H1 (cell line): ENCODE measurements around the gene IDUA. TPM values are rescaled to one million over a fixed set of nuclear protein-coding genes. Genes with fewer than 3 reads are reported as not detected.

Source experiments
- CTCF ChIA-PET: fragments of 300-600 bp; sonication (Branson Sonifier 250); formaldehyde crosslinking; loops from one replicate; lab custom pipeline; 2021; ENCODE audit not compliant: partially characterized antibody; lab: Charles Lee
- POLR2A ChIA-PET: fragments of 300-600 bp; sonication (Branson Sonifier 250); formaldehyde crosslinking; loops from one replicate; lab custom pipeline; 2021; ENCODE audit warnings: inconsistent platforms; ENCODE audit not compliant: partially characterized antibody; lab: Charles Lee
- DNase-seq, 2 experiments: peaks; one replicate each; pipeline versions ENCODE4 v3.0.0 to v3.0.0-alpha.2; 2010 to 2022; ENCODE audit warnings: low spot score in 2 of 2, low read depth in 1 of 2, mixed read lengths in 1 of 2
- FAIRE-seq: peaks from 2 replicates; lab custom pipeline; 2011; peaks lifted over from hg19 to GRCh38; lab: Jason Lieb, UNC
- H2AFZ ChIP-seq: 2 replicates; pipeline ENCODE4 v1.8.1; 2012; ENCODE audit warnings: low read length, inconsistent platforms
- H2AK5ac ChIP-seq: 2 replicates; pipeline ENCODE4 v1.6.1; 2013; ENCODE audit warnings: low read depth, low read length
- H2BK120ac ChIP-seq: replicated peaks from 2 replicates; pipeline ENCODE3; 2013; ENCODE audit warnings: low read depth, low read length, inconsistent platforms
- H2BK12ac ChIP-seq: 2 replicates; pipeline ENCODE4 v1.6.1; 2013; ENCODE audit warnings: low read depth, low read length
- H2BK15ac ChIP-seq: 2 replicates; pipeline ENCODE4 v1.6.1; 2013; ENCODE audit warnings: low read length
- H2BK20ac ChIP-seq: 2 replicates; pipeline ENCODE4 v1.6.1; 2013; ENCODE audit warnings: low read length
- H2BK5ac ChIP-seq: 2 replicates; pipeline ENCODE4 v1.6.1; 2013; ENCODE audit warnings: low read depth, low read length
- H3K14ac ChIP-seq: 2 replicates; pipeline ENCODE4 v1.6.1; 2013; ENCODE audit warnings: inconsistent platforms; ENCODE audit not compliant: insufficient read length
- H3K18ac ChIP-seq: 2 replicates; pipeline ENCODE4 v1.6.1; 2013; ENCODE audit warnings: low read length; ENCODE audit errors: extremely low read depth
- H3K23ac ChIP-seq: 2 replicates; pipeline ENCODE4 v1.6.1; 2013; ENCODE audit warnings: inconsistent platforms; ENCODE audit not compliant: insufficient read length
- H3K23me2 ChIP-seq: 2 replicates; pipeline ENCODE4 v1.6.1; 2013; ENCODE audit warnings: low read depth, low read length
- H3K27ac ChIP-seq: 2 replicates; pipeline ENCODE4 v1.6.1; 2011; ENCODE audit warnings: low read depth, low read length, inconsistent platforms
- H3K27me3 ChIP-seq, 4 experiments: replicated peaks in 1 of 4; 1 replicate in 1 of 4; 2 replicates in 3 of 4; pipeline versions ENCODE4 v1.6.1 to v1.8.1; 2011 to 2013; ENCODE audit warnings: low read length in 3 of 4, mild to moderate bottlenecking in 3 of 4, inconsistent platforms in 2 of 4, mixed read lengths in 2 of 4, moderate library complexity in 1 of 4; ENCODE audit not compliant: control insufficient read depth in 3 of 4, insufficient read depth in 3 of 4; ENCODE audit errors: extremely low read depth in 1 of 4
- H3K36me3 ChIP-seq, 4 experiments: 2 replicates each; pipeline versions ENCODE4 v1.6.1 to v1.8.1; 2011 to 2013; ENCODE audit warnings: mild to moderate bottlenecking in 4 of 4, low read length in 3 of 4, moderate library complexity in 2 of 4, control low read depth in 1 of 4, inconsistent platforms in 1 of 4; ENCODE audit not compliant: insufficient read depth in 4 of 4, control insufficient read depth in 2 of 4
- H3K4ac ChIP-seq: replicated peaks from 2 replicates; pipeline ENCODE3; 2013; ENCODE audit warnings: low read length, low read depth, mixed read lengths, inconsistent platforms; ENCODE audit not compliant: insufficient read length
- H3K4me1 ChIP-seq, 4 experiments: replicated peaks in 1 of 4; 1 replicate in 1 of 4; 2 replicates in 3 of 4; pipeline versions ENCODE4 v1.6.1 to v1.8.1; 2011 to 2013; ENCODE audit warnings: low read length in 3 of 4, inconsistent platforms in 2 of 4, mixed read lengths in 1 of 4; ENCODE audit not compliant: insufficient read depth in 4 of 4, control insufficient read depth in 3 of 4
- H3K4me2 ChIP-seq, 2 experiments: 2 replicates each; pipeline versions ENCODE4 v1.6.1 to v1.8.1; 2011 to 2013; ENCODE audit warnings: low read depth in 2 of 2, low read length in 2 of 2, control low read depth in 1 of 2, inconsistent platforms in 1 of 2, mild to moderate bottlenecking in 1 of 2; ENCODE audit not compliant: insufficient read depth in 1 of 2
- H3K4me3 ChIP-seq, 4 experiments: fragments of 200-600, 300-600 bp in 1 of 4; sonication (generic), shearing (Covaris generic), sonication (Bioruptor Twin) in 1 of 4; 2 replicates each; pipeline versions ENCODE4 v1.5.1 to v1.8.1; 2011 to 2016; ENCODE audit warnings: low read length in 4 of 4, low read depth in 3 of 4, control low read depth in 2 of 4, inconsistent platforms in 2 of 4, mild to moderate bottlenecking in 2 of 4, mixed read lengths in 1 of 4, moderate library complexity in 1 of 4; ENCODE audit not compliant: insufficient read depth in 2 of 4; ENCODE audit errors: extremely low read depth in 1 of 4
- H3K56ac ChIP-seq: replicated peaks from 2 replicates; pipeline ENCODE3; 2013; ENCODE audit warnings: low read depth, mild to moderate bottlenecking, mixed read lengths, low read length, inconsistent platforms; ENCODE audit not compliant: insufficient read length
- H3K79me1 ChIP-seq: 2 replicates; pipeline ENCODE4 v1.6.1; 2013; ENCODE audit warnings: low read depth, low read length, control low read depth
- H3K79me2 ChIP-seq, 2 experiments: 2 replicates each; pipeline versions ENCODE4 v1.6.1 to v1.8.1; 2012 to 2013; ENCODE audit warnings: low read length in 2 of 2, mild to moderate bottlenecking in 2 of 2, inconsistent platforms in 1 of 2; ENCODE audit not compliant: insufficient read depth in 2 of 2, control insufficient read depth in 1 of 2
- H3K9ac ChIP-seq, 4 experiments: replicated peaks in 1 of 4; 1 replicate in 1 of 4; 2 replicates in 3 of 4; pipeline versions ENCODE4 v1.6.1 to v1.8.1; 2011 to 2013; ENCODE audit warnings: low read depth in 3 of 4, low read length in 3 of 4, control low read depth in 2 of 4, mild to moderate bottlenecking in 2 of 4, moderate library complexity in 2 of 4, inconsistent platforms in 1 of 4; ENCODE audit errors: extremely low read depth in 1 of 4
- H3K9me3 ChIP-seq, 2 experiments: 2 replicates each; pipeline versions ENCODE4 v1.6.1 to v1.8.1; 2012 to 2013; ENCODE audit warnings: mild to moderate bottlenecking in 2 of 2, moderate library complexity in 2 of 2, control low read depth in 1 of 2, inconsistent platforms in 1 of 2, low read depth in 1 of 2, low read length in 1 of 2, mixed read lengths in 1 of 2; ENCODE audit not compliant: insufficient read depth in 2 of 2
- H4K20me1 ChIP-seq, 2 experiments: replicated peaks in 1 of 2; 2 replicates each; pipeline versions ENCODE3 to v1.8.1; 2011 to 2013; ENCODE audit warnings: inconsistent platforms in 2 of 2, low read length in 2 of 2, mild to moderate bottlenecking in 1 of 2; ENCODE audit not compliant: insufficient read depth in 2 of 2, control insufficient read depth in 1 of 2
- H4K5ac ChIP-seq: 2 replicates; pipeline ENCODE4 v1.6.1; 2013; ENCODE audit warnings: low read length, low read depth, mixed read lengths, inconsistent platforms; ENCODE audit not compliant: insufficient read length
- H4K8ac ChIP-seq: 2 replicates; pipeline ENCODE4 v1.8.0; 2013; ENCODE audit warnings: mild to moderate bottlenecking, moderate library complexity, low read length, inconsistent platforms; ENCODE audit not compliant: insufficient read depth; ENCODE audit errors: extremely low read depth
- H4K91ac ChIP-seq: replicated peaks from 2 replicates; pipeline ENCODE3; 2013; ENCODE audit warnings: low read length, mixed read lengths, inconsistent platforms; ENCODE audit not compliant: insufficient read length
- ASH2L ChIP-seq: fragments of 200-600, 300-600 bp; sonication (generic); IDR thresholded peaks from one replicate; pipeline ENCODE4 v1.7.1; 2017; ENCODE audit warnings: low read length
- CHD1 ChIP-seq: IDR thresholded peaks from 2 replicates; pipeline ENCODE4 v1.6.1; 2012; ENCODE audit warnings: low read depth, low read length, improper control_type of control experiment
- E2F6 ChIP-seq: IDR thresholded peaks from 2 replicates; pipeline ENCODE4 v1.6.1; 2012; ENCODE audit warnings: inconsistent platforms
- EZH2 ChIP-seq: fragments of 200-600 bp; sonication (generic); IDR thresholded peaks from 2 replicates; pipeline ENCODE4 v1.7.1; 2012; ENCODE audit warnings: low read depth, mild to moderate bottlenecking, moderate library complexity, low read length, inconsistent platforms; ENCODE audit not compliant: severe bottlenecking
- GTF2F1 ChIP-seq: IDR thresholded peaks from 2 replicates; pipeline ENCODE4 v1.6.1; 2012; ENCODE audit warnings: low read depth, low read length, improper control_type of control experiment, borderline replicate concordance
- JUN ChIP-seq: IDR thresholded peaks from 2 replicates; pipeline ENCODE4 v1.6.1; 2011; ENCODE audit warnings: low read depth, mild to moderate bottlenecking, improper control_type of control experiment, low read length
- KDM1A ChIP-seq: fragments of 200-600, 300-600 bp; sonication (generic); IDR thresholded peaks from 2 replicates; pipeline ENCODE4 v1.7.1; 2016; ENCODE audit warnings: mild to moderate bottlenecking, low read length, borderline replicate concordance
- MAX ChIP-seq: IDR thresholded peaks from 2 replicates; pipeline ENCODE4 v1.6.1; 2012; ENCODE audit warnings: inconsistent platforms
- POLR2A ChIP-seq, 2 experiments: IDR thresholded peaks; 1 replicate in 1 of 2; 2 replicates in 1 of 2; pipeline ENCODE4 v1.6.1; 2011; ENCODE audit warnings: low read depth in 2 of 2, low read length in 2 of 2, mild to moderate bottlenecking in 2 of 2; ENCODE audit errors: control extremely low read depth in 1 of 2
- POLR2AphosphoS5 ChIP-seq: IDR thresholded peaks from 2 replicates; pipeline ENCODE4 v1.6.1; 2011; ENCODE audit warnings: low read depth, low read length
- SIN3A ChIP-seq, 2 experiments: IDR thresholded peaks in 1 of 2; conservative IDR thresholded peaks in 1 of 2; 2 replicates each; pipeline ENCODE4 v1.6.1; 2011 to 2012; ENCODE audit warnings: low read length in 2 of 2, improper control_type of control experiment in 1 of 2, low read depth in 1 of 2, mild to moderate bottlenecking in 1 of 2
- SIRT6 ChIP-seq: IDR thresholded peaks from one replicate; pipeline ENCODE4 v1.7.1; 2012; ENCODE audit warnings: low read length, inconsistent platforms
- TCF12 ChIP-seq: IDR thresholded peaks from 2 replicates; pipeline ENCODE4 v1.6.1; 2011; ENCODE audit warnings: low read depth, mild to moderate bottlenecking, low read length
- WGBS, 2 experiments: shearing (Covaris generic) in 1 of 2; methylation state at CpG; one replicate each; pipeline versions ENCODE4 v1.1.6 to v1.1.7; 2013 to 2015; ENCODE audit warnings: low lambda C conversion rate in 2 of 2, mixed read lengths in 2 of 2, inconsistent platforms in 1 of 2, low coverage in 1 of 2, missing lambda C conversion rate in 1 of 2; ENCODE audit not compliant: insufficient replicate concordance in 2 of 2, insufficient coverage in 1 of 2, insufficient read length in 1 of 2; ENCODE audit errors: extremely low coverage in 1 of 2, missing lambda C conversion rate in 1 of 2; 5-methylcytosine and 5-hydroxymethylcytosine counted together
- polyA plus RNA-seq, 7 experiments: library from polyadenylated mRNA; depleted of rRNA in 3 of 7; stranded (reverse) in 5 of 7; unstranded in 2 of 7; fragments of >200 nt in 5 of 7; fragments of 200-250 nt in 2 of 7; gene quantifications; 1 replicate in 5 of 7; 2 replicates in 1 of 7; 4 replicates in 1 of 7; pipeline versions ENCODE4 v1.2.1 to v1.2.3, GENCODE V29; 2011 to 2013; ENCODE audit warnings: missing spikeins in 2 of 7, mixed read lengths in 2 of 7
- total RNA-seq: library from RNA; stranded (reverse); fragmentation: NEBNext Ultra II Directional; extraction: Animal tissue kit (Norgen Biotek cat#: 25700); gene quantifications from 2 replicates; pipeline ENCODE4 v1.2.1, GENCODE V29; 2021

The IDUA gene
- total and polyA plus RNA-seq, 2 of the 8 experiments (the other 6 are each of a cell fraction or from before 2014, with no cell fraction given) = 2.8 to 4.8 TPM

- no peak overlapping the region for H4K91ac ChIP-seq
- ChIA-PET POLR2A (no interaction called here), CTCF (no interaction called here)
- TF ChIP-seq JUN (no peak), ASH2L (no peak), CHD1 (no peak), TCF12 (no peak), POLR2A (IDR thresholded peaks at IDR 0.05; ENCODE audit: control extremely low read depth in 1 of 2, low read depth in 2 of 2, low read length in 2 of 2) (no peak), SIRT6 (no peak), E2F6 (no peak), GTF2F1 (no peak), KDM1A (no peak), POLR2AphosphoS5 (no peak), EZH2 (no peak), SIN3A (conservative IDR thresholded peaks at IDR 0.05 in 1 of 2, IDR thresholded peaks at IDR 0.05 in 1 of 2; ENCODE audit: low read depth in 1 of 2, low read length in 2 of 2) (no peak), MAX (no peak)
- H3K4me3 ChIP-seq = no peak overlapping the region
- H4K5ac ChIP-seq = no peak overlapping the region
- no peak overlapping the region for H2BK12ac ChIP-seq
- H3K18ac ChIP-seq = no peak overlapping the region
- H3K27me3 ChIP-seq = peaks cover 0 to 21% (median 14%) of the 10 kb centered on the region in 4 experiments; a peak in 6 of 7 replicates
- H2AFZ ChIP-seq = no peak overlapping the region
- no peaks in the 10 kb centered on the region for H3K36me3 ChIP-seq
- H3K9me3 ChIP-seq = no peaks in the 10 kb centered on the region
- no peak overlapping the region for H2BK20ac ChIP-seq
- no peak for DNase-seq
- H3K79me1 ChIP-seq = no peaks in the 10 kb centered on the region
- no peak overlapping the region for H2BK120ac ChIP-seq
- H3K56ac ChIP-seq = no peak overlapping the region
- H3K4ac ChIP-seq = no peak overlapping the region
- H3K9ac ChIP-seq = no peak overlapping the region
- H2BK5ac ChIP-seq = no peak overlapping the region
- no peak overlapping the region for H3K4me2 ChIP-seq
- H3K23me2 ChIP-seq = peaks cover 5% of the 10 kb centered on the region; the same call in 1 of the 2 replicates
- H3K4me1 ChIP-seq = peaks cover 0 to 6% (median 3%) of the 10 kb centered on the region in 4 experiments; a peak in 4 of 7 replicates
- no peak overlapping the region for H3K27ac ChIP-seq
- no peak overlapping the region for H3K14ac ChIP-seq
- H3K79me2 ChIP-seq = no peaks in the 10 kb centered on the region
- no peak overlapping the region for H2AK5ac ChIP-seq
- peaks cover 0 to 2% of the 10 kb centered on the region in 2 experiments for H4K20me1 ChIP-seq
- WGBS, 2 experiments = 92% methylated on average over 15 of the region's 15 CpGs; no CpG with 5 or more reads in 1 of the 2 experiments
- no peak overlapping the region for H2BK15ac ChIP-seq
- H4K8ac ChIP-seq = no peak overlapping the region
- FAIRE-seq = no peak
- H3K23ac ChIP-seq = no peak overlapping the region
These were observed 4.0 kb upstream of the IDUA start for GRCh38 chr4:982814-983213.
